SK-N-SH treated with all-trans-retinoic acid at 6 μM for 48 hours (cell line): Measurements from ENCODE around the gene BOC.

Source experiments
- ATAC-seq: fragments of 200-7000 bp; cut with Tn5 transposase; 3 replicates; pipeline ENCODE4 v1.9.1; 2020; ENCODE audit warnings: mild to moderate bottlenecking, moderate library complexity
- ARNTL ChIP-seq: fragments of 450-650 bp; formaldehyde crosslinking; IDR thresholded peaks from 2 replicates; pipeline ENCODE4 v1.5.0; 2020; ENCODE audit warnings: low read depth, mild to moderate bottlenecking, moderate library complexity, borderline replicate concordance
- BACH2 ChIP-seq: fragments of 250-450 bp; sonication (Bioruptor Pico); IDR thresholded peaks from 2 replicates; pipeline ENCODE4 v1.9.0; 2021; ENCODE audit warnings: mild to moderate bottlenecking, borderline replicate concordance
- CSDC2 ChIP-seq: fragments of 250-450 bp; sonication (Bioruptor Pico); IDR thresholded peaks from 2 replicates; pipeline ENCODE4 v1.5.0; 2020; ENCODE audit warnings: mild to moderate bottlenecking, moderate library complexity
- ESRRG ChIP-seq: fragments of 250-450 bp; sonication (Bioruptor Pico); IDR thresholded peaks from 2 replicates; pipeline ENCODE4 v1.6.1; 2021; ENCODE audit warnings: mild to moderate bottlenecking
- GLIS3 ChIP-seq: fragments of 250-450 bp; sonication (Bioruptor Pico); IDR thresholded peaks from 2 replicates; pipeline ENCODE4 v1.5.0; 2020; ENCODE audit warnings: mild to moderate bottlenecking, moderate library complexity
- ISL1 ChIP-seq: fragments of 250-450 bp; sonication (Bioruptor Pico); IDR thresholded peaks from 2 replicates; pipeline ENCODE4 v2.1.2; 2022; ENCODE audit warnings: mild to moderate bottlenecking, moderate library complexity
- OSR1 ChIP-seq: fragments of 250-450 bp; sonication (Bioruptor Pico); IDR thresholded peaks from 2 replicates; pipeline ENCODE4 v1.8.0; 2022; ENCODE audit warnings: moderate library complexity, mild to moderate bottlenecking, inconsistent platforms
- RARB ChIP-seq: fragments of 250-450 bp; sonication (Bioruptor Pico); IDR thresholded peaks from 2 replicates; pipeline ENCODE4 v1.8.0; 2021; ENCODE audit warnings: mild to moderate bottlenecking, moderate library complexity
- SNAI2 ChIP-seq: fragments of 250-450 bp; sonication (Bioruptor Pico); IDR thresholded peaks from 2 replicates; pipeline ENCODE4 v1.5.0; 2020; ENCODE audit warnings: mild to moderate bottlenecking, moderate library complexity
- TCF4 ChIP-seq: fragments of 250-450 bp; sonication (Bioruptor Pico); IDR thresholded peaks from 2 replicates; pipeline ENCODE4 v1.8.0; 2021; ENCODE audit warnings: mild to moderate bottlenecking, moderate library complexity, borderline replicate concordance
- TOX ChIP-seq: fragments of 250-450 bp; sonication (Bioruptor Pico); IDR thresholded peaks from 2 replicates; pipeline ENCODE4 v1.8.0; 2021; ENCODE audit warnings: mild to moderate bottlenecking, moderate library complexity, borderline replicate concordance
- ZC3H10 ChIP-seq: fragments of 250-450 bp; sonication (Bioruptor Pico); IDR thresholded peaks from 2 replicates; pipeline ENCODE4 v1.5.1; 2021; ENCODE audit warnings: mild to moderate bottlenecking, moderate library complexity
- ZFP3 ChIP-seq: fragments of 250-450 bp; sonication (Bioruptor Pico); IDR thresholded peaks from 2 replicates; pipeline ENCODE4 v1.5.0; 2020; ENCODE audit warnings: mild to moderate bottlenecking, moderate library complexity
- ZFP30 ChIP-seq: fragments of 450-650 bp; formaldehyde crosslinking; IDR thresholded peaks from 2 replicates; pipeline ENCODE4 v1.5.0; 2022; ENCODE audit warnings: mild to moderate bottlenecking, moderate library complexity
- ZNF565 ChIP-seq: fragments of 450-650 bp; formaldehyde crosslinking; conservative IDR thresholded peaks from 2 replicates; pipeline ENCODE4 v1.5.0; 2020; ENCODE audit warnings: low read depth, mild to moderate bottlenecking, moderate library complexity
- ZNF70 ChIP-seq: fragments of 450-650 bp; formaldehyde crosslinking; IDR thresholded peaks from 2 replicates; pipeline ENCODE4 v1.5.0; 2020; ENCODE audit warnings: mild to moderate bottlenecking, moderate library complexity
- ZNF8 ChIP-seq: fragments of 450-650 bp; formaldehyde crosslinking; IDR thresholded peaks from 2 replicates; pipeline ENCODE4 v1.5.0; 2020; ENCODE audit warnings: mild to moderate bottlenecking, moderate library complexity
- TF ChIP-seq, protein P1 (sequence below): fragments of 250-450 bp; sonication (Bioruptor Pico); IDR thresholded peaks from 2 replicates; pipeline ENCODE4 v1.8.0; 2020; ENCODE audit warnings: mild to moderate bottlenecking, moderate library complexity, borderline replicate concordance
- TF ChIP-seq, protein P2 (sequence below): fragments of 250-450 bp; sonication (Bioruptor Pico); IDR thresholded peaks from 2 replicates; pipeline ENCODE4 v1.5.1; 2021; ENCODE audit warnings: mild to moderate bottlenecking, moderate library complexity
- TF ChIP-seq, protein P3 (sequence below): fragments of 250-450 bp; sonication (Bioruptor Pico); IDR thresholded peaks from 2 replicates; pipeline ENCODE4 v1.5.0; 2020; ENCODE audit warnings: mild to moderate bottlenecking, moderate library complexity
- TF ChIP-seq, protein P4 (sequence below): fragments of 250-450 bp; sonication (Bioruptor Pico); IDR thresholded peaks from 2 replicates; pipeline ENCODE4 v1.5.1; 2020; ENCODE audit warnings: low read depth, mild to moderate bottlenecking, moderate library complexity
- TF ChIP-seq, protein P5 (sequence below): fragments of 250-450 bp; sonication (Bioruptor Pico); IDR thresholded peaks from 2 replicates; pipeline ENCODE4 v1.8.0; 2021; ENCODE audit warnings: low read depth, mild to moderate bottlenecking, moderate library complexity, borderline replicate concordance

The BOC gene

DNA sequence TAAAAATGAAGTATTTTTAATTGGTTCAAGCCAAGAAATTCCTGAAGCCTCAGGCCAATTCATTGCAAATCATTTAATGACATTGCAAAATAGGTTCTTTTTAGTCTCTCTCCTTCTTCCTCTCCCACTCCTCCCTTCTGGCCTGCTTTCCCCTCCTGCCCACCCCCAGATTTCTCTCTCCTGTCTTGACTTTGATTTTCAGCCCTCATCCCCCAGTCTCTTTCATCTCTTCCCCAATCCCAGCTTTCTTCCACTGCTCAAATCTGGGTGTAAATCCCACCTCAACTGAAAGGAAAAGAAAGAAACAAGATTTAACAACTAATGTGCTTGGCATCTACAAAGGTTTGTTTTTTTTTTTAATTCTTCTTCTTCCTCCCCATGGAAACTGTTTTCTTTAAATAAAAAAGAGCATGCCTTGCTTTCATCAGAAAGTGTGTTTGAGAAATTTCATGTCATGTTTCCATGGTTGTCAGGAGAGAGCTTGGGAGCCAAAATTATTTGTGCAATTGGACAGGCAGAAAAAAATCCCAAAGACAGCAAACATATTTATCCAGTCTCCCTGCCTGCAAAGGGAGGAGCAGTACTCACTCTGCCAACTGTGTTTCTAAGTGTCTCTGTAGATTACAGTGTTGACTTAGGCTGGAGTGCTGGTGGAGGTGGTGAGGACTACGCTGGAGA lies 50.4 kb downstream of the BOC start:
- TF ChIP-seq TOX (CRISPR knock-in tag) (no peak), ARNTL (CRISPR knock-in tag) (no peak), OSR1 (CRISPR knock-in tag) (no peak), CSDC2 (CRISPR knock-in tag) (no peak), GLIS3 (CRISPR knock-in tag) (no peak), ZNF70 (no peak), ZNF565 (CRISPR knock-in tag) (no peak), ZC3H10 (CRISPR knock-in tag) (no peak), BACH2 (no peak), RARB (CRISPR knock-in tag) (no peak), TCF4 (CRISPR knock-in tag) (no peak), ZFP3 (CRISPR knock-in tag) (no peak), ZFP30 (CRISPR knock-in tag) (no peak), SNAI2 (CRISPR knock-in tag) (no peak), ESRRG (CRISPR knock-in tag) (no peak), ZNF8 (no peak), ISL1 (CRISPR knock-in tag) (no peak)
- TF ChIP-seq, protein P1, sequence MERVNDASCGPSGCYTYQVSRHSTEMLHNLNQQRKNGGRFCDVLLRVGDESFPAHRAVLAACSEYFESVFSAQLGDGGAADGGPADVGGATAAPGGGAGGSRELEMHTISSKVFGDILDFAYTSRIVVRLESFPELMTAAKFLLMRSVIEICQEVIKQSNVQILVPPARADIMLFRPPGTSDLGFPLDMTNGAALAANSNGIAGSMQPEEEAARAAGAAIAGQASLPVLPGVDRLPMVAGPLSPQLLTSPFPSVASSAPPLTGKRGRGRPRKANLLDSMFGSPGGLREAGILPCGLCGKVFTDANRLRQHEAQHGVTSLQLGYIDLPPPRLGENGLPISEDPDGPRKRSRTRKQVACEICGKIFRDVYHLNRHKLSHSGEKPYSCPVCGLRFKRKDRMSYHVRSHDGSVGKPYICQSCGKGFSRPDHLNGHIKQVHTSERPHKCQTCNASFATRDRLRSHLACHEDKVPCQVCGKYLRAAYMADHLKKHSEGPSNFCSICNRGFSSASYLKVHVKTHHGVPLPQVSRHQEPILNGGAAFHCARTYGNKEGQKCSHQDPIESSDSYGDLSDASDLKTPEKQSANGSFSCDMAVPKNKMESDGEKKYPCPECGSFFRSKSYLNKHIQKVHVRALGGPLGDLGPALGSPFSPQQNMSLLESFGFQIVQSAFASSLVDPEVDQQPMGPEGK (CRISPR knock-in tag), result no peak
- TF ChIP-seq, protein P2, sequence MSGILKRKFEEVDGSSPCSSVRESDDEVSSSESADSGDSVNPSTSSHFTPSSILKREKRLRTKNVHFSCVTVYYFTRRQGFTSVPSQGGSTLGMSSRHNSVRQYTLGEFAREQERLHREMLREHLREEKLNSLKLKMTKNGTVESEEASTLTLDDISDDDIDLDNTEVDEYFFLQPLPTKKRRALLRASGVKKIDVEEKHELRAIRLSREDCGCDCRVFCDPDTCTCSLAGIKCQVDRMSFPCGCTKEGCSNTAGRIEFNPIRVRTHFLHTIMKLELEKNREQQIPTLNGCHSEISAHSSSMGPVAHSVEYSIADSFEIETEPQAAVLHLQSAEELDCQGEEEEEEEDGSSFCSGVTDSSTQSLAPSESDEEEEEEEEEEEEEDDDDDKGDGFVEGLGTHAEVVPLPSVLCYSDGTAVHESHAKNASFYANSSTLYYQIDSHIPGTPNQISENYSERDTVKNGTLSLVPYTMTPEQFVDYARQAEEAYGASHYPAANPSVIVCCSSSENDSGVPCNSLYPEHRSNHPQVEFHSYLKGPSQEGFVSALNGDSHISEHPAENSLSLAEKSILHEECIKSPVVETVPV (CRISPR knock-in tag), result no peak
- TF ChIP-seq, protein P3, sequence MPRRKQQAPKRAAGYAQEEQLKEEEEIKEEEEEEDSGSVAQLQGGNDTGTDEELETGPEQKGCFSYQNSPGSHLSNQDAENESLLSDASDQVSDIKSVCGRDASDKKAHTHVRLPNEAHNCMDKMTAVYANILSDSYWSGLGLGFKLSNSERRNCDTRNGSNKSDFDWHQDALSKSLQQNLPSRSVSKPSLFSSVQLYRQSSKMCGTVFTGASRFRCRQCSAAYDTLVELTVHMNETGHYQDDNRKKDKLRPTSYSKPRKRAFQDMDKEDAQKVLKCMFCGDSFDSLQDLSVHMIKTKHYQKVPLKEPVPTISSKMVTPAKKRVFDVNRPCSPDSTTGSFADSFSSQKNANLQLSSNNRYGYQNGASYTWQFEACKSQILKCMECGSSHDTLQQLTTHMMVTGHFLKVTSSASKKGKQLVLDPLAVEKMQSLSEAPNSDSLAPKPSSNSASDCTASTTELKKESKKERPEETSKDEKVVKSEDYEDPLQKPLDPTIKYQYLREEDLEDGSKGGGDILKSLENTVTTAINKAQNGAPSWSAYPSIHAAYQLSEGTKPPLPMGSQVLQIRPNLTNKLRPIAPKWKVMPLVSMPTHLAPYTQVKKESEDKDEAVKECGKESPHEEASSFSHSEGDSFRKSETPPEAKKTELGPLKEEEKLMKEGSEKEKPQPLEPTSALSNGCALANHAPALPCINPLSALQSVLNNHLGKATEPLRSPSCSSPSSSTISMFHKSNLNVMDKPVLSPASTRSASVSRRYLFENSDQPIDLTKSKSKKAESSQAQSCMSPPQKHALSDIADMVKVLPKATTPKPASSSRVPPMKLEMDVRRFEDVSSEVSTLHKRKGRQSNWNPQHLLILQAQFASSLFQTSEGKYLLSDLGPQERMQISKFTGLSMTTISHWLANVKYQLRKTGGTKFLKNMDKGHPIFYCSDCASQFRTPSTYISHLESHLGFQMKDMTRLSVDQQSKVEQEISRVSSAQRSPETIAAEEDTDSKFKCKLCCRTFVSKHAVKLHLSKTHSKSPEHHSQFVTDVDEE (CRISPR knock-in tag), result no peak
- peak; percentile 39; the same call in 1 of the 3 replicates for ATAC-seq

DNA sequence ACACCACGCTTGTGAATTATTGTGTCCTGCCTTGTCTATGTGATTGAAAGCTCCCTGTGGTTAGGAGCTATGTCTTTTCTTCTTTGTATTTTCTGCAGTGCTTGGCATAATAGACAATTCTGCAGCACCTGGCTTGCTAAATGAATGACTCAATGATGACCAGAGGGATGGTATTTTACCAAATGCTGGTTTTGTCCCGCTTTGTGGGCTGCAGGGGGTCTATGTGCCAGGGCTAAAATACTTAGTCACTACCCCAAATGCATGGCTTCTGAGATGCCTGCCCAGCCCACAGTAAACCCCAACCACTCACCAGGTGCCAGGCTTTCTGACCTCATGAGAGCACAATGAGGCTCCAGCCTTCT lies 50.9 kb downstream of the BOC start:
- no peak for ATAC-seq
- TF ChIP-seq CSDC2 (CRISPR knock-in tag) (no peak), ZNF70 (no peak), ZNF565 (CRISPR knock-in tag) (no peak), ZFP3 (CRISPR knock-in tag) (no peak), ESRRG (CRISPR knock-in tag) (no peak), SNAI2 (CRISPR knock-in tag) (no peak), ZFP30 (CRISPR knock-in tag) (no peak), RARB (CRISPR knock-in tag) (no peak)
- TF ChIP-seq, protein P4, sequence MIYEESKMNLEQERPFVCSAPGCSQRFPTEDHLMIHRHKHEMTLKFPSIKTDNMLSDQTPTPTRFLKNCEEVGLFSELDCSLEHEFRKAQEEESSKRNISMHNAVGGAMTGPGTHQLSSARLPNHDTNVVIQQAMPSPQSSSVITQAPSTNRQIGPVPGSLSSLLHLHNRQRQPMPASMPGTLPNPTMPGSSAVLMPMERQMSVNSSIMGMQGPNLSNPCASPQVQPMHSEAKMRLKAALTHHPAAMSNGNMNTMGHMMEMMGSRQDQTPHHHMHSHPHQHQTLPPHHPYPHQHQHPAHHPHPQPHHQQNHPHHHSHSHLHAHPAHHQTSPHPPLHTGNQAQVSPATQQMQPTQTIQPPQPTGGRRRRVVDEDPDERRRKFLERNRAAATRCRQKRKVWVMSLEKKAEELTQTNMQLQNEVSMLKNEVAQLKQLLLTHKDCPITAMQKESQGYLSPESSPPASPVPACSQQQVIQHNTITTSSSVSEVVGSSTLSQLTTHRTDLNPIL (CRISPR knock-in tag), result no peak
- TF ChIP-seq, protein P1 (CRISPR knock-in tag), result no peak
- TF ChIP-seq, all 23 proteins: peak for 0

DNA sequence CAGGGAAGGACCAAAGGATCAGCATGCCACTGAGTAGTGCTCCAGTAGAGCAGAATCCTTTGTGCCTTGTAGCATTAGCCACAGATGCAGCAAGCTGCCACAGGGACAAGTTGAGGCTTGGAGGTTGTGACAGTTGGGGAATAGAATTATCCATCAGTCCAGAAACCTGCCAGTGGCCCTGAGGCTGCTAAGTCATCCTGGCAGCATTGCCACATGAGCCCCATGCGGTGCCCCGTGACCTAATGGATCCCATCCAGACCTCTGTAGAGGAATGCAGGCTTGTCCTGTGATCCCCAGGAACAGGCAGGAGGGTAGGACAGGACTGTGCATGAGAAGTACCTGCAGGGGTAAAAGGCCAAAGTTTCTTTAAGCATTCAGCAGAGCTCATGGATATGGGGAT lies 51.7 kb downstream of the BOC start:
- no peak for ATAC-seq
- TF ChIP-seq, protein P5, sequence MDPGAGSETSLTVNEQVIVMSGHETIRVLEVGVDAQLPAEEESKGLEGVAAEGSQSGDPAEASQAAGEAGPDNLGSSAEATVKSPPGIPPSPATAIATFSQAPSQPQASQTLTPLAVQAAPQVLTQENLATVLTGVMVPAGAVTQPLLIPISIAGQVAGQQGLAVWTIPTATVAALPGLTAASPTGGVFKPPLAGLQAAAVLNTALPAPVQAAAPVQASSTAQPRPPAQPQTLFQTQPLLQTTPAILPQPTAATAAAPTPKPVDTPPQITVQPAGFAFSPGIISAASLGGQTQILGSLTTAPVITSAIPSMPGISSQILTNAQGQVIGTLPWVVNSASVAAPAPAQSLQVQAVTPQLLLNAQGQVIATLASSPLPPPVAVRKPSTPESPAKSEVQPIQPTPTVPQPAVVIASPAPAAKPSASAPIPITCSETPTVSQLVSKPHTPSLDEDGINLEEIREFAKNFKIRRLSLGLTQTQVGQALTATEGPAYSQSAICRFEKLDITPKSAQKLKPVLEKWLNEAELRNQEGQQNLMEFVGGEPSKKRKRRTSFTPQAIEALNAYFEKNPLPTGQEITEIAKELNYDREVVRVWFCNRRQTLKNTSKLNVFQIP (CRISPR knock-in tag), result no peak
- TF ChIP-seq ZC3H10 (CRISPR knock-in tag), result no peak
- no peak for TF ChIP-seq CSDC2 (CRISPR knock-in tag)
- no peak for TF ChIP-seq ISL1 (CRISPR knock-in tag)
- no peak for TF ChIP-seq ESRRG (CRISPR knock-in tag)
- TF ChIP-seq SNAI2 (CRISPR knock-in tag), result no peak
- TF ChIP-seq ZFP30 (CRISPR knock-in tag), result no peak
- TF ChIP-seq ZNF8, result no peak
- TF ChIP-seq RARB (CRISPR knock-in tag), result no peak
- TF ChIP-seq ZFP3 (CRISPR knock-in tag), result no peak
- no peak for TF ChIP-seq OSR1 (CRISPR knock-in tag)
- TF ChIP-seq, protein P1 (CRISPR knock-in tag), result no peak
